Measurements from ENCODE around the gene NCOA3. TPM values are rescaled to one million over a fixed set of nuclear protein-coding genes. Genes with fewer than 3 reads are reported as not detected.

NCOA3 gene
- total RNA-seq, 1 experiment from 2014 or later, result 96.7 TPM

GRCh38 chr20:47686545-47686944 is 184.9 kb downstream of the NCOA3 start:
- H3K27me3 ChIP-seq (replicated peaks; ENCODE audit: control insufficient read depth, insufficient read depth, low read length), result no peaks in the 10 kb centered on the region
- Mint-ChIP-seq H3K9me3 (ENCODE audit: unreplicated experiment) (no peaks in the 10 kb centered on the region), H3K4me1 (ENCODE audit: low read depth, unreplicated experiment) (no peaks in the 10 kb centered on the region), H3K27me3 (ENCODE audit: insufficient read depth, unreplicated experiment) (no peaks in the 10 kb centered on the region), H3K4me3 (ENCODE audit: unreplicated experiment) (no peak overlapping the region), H3K36me3 (ENCODE audit: insufficient read depth, unreplicated experiment) (no peaks in the 10 kb centered on the region), H3K27ac (ENCODE audit: unreplicated experiment) (no peak overlapping the region)
- no TSS peak for BruUV-seq (replicated peaks)
- peaks cover 10% of the 10 kb centered on the region for H3K4me1 ChIP-seq
- POLR2A ChIA-PET, result no interaction called here
- no peak for DNase-seq
- H3K36me3 ChIP-seq (ENCODE audit: control insufficient read depth, insufficient read depth, low read length), result no peaks in the 10 kb centered on the region
- intact Hi-C loops (cut with micrococcal nuclease; ENCODE audit: unreplicated experiment), result no loop called here
- no peak for TF ChIP-seq CTCF (IDR thresholded peaks at IDR 0.05; ENCODE audit: insufficient read depth in 1 of 2, low read depth in 1 of 2, low read length in 1 of 2, severe bottlenecking in 1 of 2, unreplicated experiment in 1 of 2)
- H3K9me3 ChIP-seq, result no peaks in the 10 kb centered on the region
- CTCF ChIA-PET, result interaction anchor here (0.8 to 1.0 kb wide), 2 partner anchors 19 to 23 kb away, joined by 3 to 4 read pairs; no protein-coding TSS in a partner anchor
- H3K4me3 ChIP-seq (ENCODE audit: low read depth, low read length), result no peak overlapping the region

- H3K9me3 Mint-ChIP-seq (ENCODE audit: unreplicated experiment), result no peaks in the 10 kb centered on the region
- Histone ChIP-seq H3K4me1 (peaks cover 2% of the 10 kb centered on the region), H3K36me3 (ENCODE audit: control insufficient read depth, insufficient read depth, low read length) (no peaks in the 10 kb centered on the region), H3K4me3 (ENCODE audit: low read depth, low read length) (no peak overlapping the region), H3K27me3 (replicated peaks; ENCODE audit: control insufficient read depth, insufficient read depth, low read length) (no peaks in the 10 kb centered on the region), H3K9me3 (no peaks in the 10 kb centered on the region)
- BruUV-seq (replicated peaks), result no TSS peak
- POLR2A ChIA-PET, result no interaction called here
- no peaks in the 10 kb centered on the region for H3K27me3 Mint-ChIP-seq (ENCODE audit: insufficient read depth, unreplicated experiment)
- no peak overlapping the region for H3K27ac Mint-ChIP-seq (ENCODE audit: unreplicated experiment)
- no peaks in the 10 kb centered on the region for H3K4me1 Mint-ChIP-seq (ENCODE audit: low read depth, unreplicated experiment)
- no peak for DNase-seq
- intact Hi-C loops (cut with micrococcal nuclease; ENCODE audit: unreplicated experiment), result no loop called here
- no peaks in the 10 kb centered on the region for H3K36me3 Mint-ChIP-seq (ENCODE audit: insufficient read depth, unreplicated experiment)
- no peak for TF ChIP-seq CTCF (IDR thresholded peaks at IDR 0.05; ENCODE audit: insufficient read depth in 1 of 2, low read depth in 1 of 2, low read length in 1 of 2, severe bottlenecking in 1 of 2, unreplicated experiment in 1 of 2)
- CTCF ChIA-PET, result interaction anchor here (0.6 kb wide), 1 partner anchor 316 kb away, joined by 4 read pairs; no protein-coding TSS in a partner anchor
- no peak overlapping the region for H3K4me3 Mint-ChIP-seq (ENCODE audit: unreplicated experiment)
These were observed 185.7 kb downstream of the NCOA3 start for GRCh38 chr20:47687095-47687987.

GRCh38 chr20:47688385-47689381 is 187.0 kb downstream of the NCOA3 start:
- no peaks in the 10 kb centered on the region for H3K9me3 ChIP-seq
- CTCF ChIA-PET, result interaction anchor here (0.5 kb wide), 1 partner anchor 932 kb away, joined by 3 read pairs; no protein-coding TSS in a partner anchor
- Mint-ChIP-seq H3K36me3 (ENCODE audit: insufficient read depth, unreplicated experiment) (no peaks in the 10 kb centered on the region), H3K9me3 (ENCODE audit: unreplicated experiment) (no peaks in the 10 kb centered on the region), H3K27ac (ENCODE audit: unreplicated experiment) (no peak overlapping the region), H3K4me1 (ENCODE audit: low read depth, unreplicated experiment) (no peaks in the 10 kb centered on the region), H3K27me3 (ENCODE audit: insufficient read depth, unreplicated experiment) (no peaks in the 10 kb centered on the region), H3K4me3 (ENCODE audit: unreplicated experiment) (no peak overlapping the region)
- POLR2A ChIA-PET, result no interaction called here
- no peak overlapping the region for H3K4me3 ChIP-seq (ENCODE audit: low read depth, low read length)
- H3K27me3 ChIP-seq (replicated peaks; ENCODE audit: control insufficient read depth, insufficient read depth, low read length), result no peaks in the 10 kb centered on the region
- no peak for DNase-seq
- intact Hi-C loops (cut with micrococcal nuclease; ENCODE audit: unreplicated experiment), result no loop called here
- no peaks in the 10 kb centered on the region for H3K4me1 ChIP-seq
- TF ChIP-seq CTCF (IDR thresholded peaks at IDR 0.05; ENCODE audit: insufficient read depth in 1 of 2, low read depth in 1 of 2, low read length in 1 of 2, severe bottlenecking in 1 of 2, unreplicated experiment in 1 of 2), result no peak
- H3K36me3 ChIP-seq (ENCODE audit: control insufficient read depth, insufficient read depth, low read length), result no peaks in the 10 kb centered on the region
- no TSS peak for BruUV-seq (replicated peaks)
